ENCODE measurements around the gene ZNF398. TPM values are rescaled to one million over a fixed set of nuclear protein-coding genes. Genes with fewer than 3 reads are reported as not detected.

ZNF398 gene
- total RNA-seq, 1 experiment from 2014 or later = 62.1 TPM

DNA sequence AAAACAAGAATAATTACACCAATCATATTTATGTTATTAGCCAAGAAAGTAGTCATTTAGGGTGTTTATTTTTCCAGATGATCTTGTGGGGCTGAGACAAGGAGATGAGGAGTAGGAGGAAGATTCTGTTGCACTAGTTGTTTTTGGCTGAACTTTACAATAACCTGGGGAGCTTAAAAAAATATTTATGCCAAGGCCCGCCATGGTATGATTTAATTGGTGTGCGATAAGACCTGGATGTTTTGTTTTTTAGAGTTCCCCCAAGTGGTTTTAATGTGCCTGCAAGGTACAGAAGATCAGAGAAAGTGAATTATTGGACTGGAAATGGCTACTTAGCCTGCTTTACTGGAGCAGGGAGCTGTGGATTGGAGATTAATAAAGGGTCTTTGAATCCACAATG, 41.0 kb downstream of the ZNF398 start:
- Histone ChIP-seq H3K79me2 (ENCODE audit: insufficient read depth, low read length) (no peaks in the 10 kb centered on the region), H3K27ac (ENCODE audit: insufficient read length, low read depth, low read length) (no peak overlapping the region), H3T11ph (ENCODE audit: low read length) (no peak overlapping the region), H3K14ac (ENCODE audit: insufficient read depth, low read length) (no peak overlapping the region), H2BK15ac (ENCODE audit: low read depth, low read length) (no peak overlapping the region), H3K4me2 (ENCODE audit: insufficient read depth, insufficient read length, low read length) (no peak overlapping the region), H3K23ac (ENCODE audit: insufficient read length, low read depth, low read length) (no peak overlapping the region), H4K8ac (replicated peaks; ENCODE audit: insufficient read length, low read depth, low read length) (no peak overlapping the region), H2BK20ac (ENCODE audit: low read depth, low read length, poor library complexity, severe bottlenecking) (no peak overlapping the region), H2BK5ac (ENCODE audit: insufficient read length, low read length) (no peak overlapping the region), H2AFZ (ENCODE audit: low read length) (no peak overlapping the region), H3K9ac (ENCODE audit: extremely low read depth, insufficient read length, low read length) (no peak overlapping the region), H2AK5ac (ENCODE audit: insufficient read length, low read length) (no peak overlapping the region), H3K9me3 (ENCODE audit: control insufficient read depth, low read depth, low read length) (no peaks in the 10 kb centered on the region), H3K56ac (ENCODE audit: insufficient read length, low read depth, low read length) (no peak overlapping the region), H3K4ac (ENCODE audit: low read depth, low read length) (no peak overlapping the region), H3K18ac (ENCODE audit: insufficient read length, low read depth, low read length) (no peak overlapping the region), H3K79me1 (ENCODE audit: insufficient read depth, low read depth, low read length, poor library complexity, severe bottlenecking) (no peaks in the 10 kb centered on the region), H3K27me3 (ENCODE audit: insufficient read depth, low read length) (no peaks in the 10 kb centered on the region), H3K23me2 (ENCODE audit: insufficient read length, low read depth, low read length, poor library complexity, severe bottlenecking) (no peaks in the 10 kb centered on the region), H2BK12ac (ENCODE audit: insufficient read length, low read depth, low read length) (no peak overlapping the region), H2BK120ac (ENCODE audit: low read depth, low read length, poor library complexity, severe bottlenecking) (no peak overlapping the region), H4K20me1 (ENCODE audit: control insufficient read depth, insufficient read depth, insufficient read length) (no peaks in the 10 kb centered on the region), H3K4me1 (ENCODE audit: insufficient read depth, low read length) (no peaks in the 10 kb centered on the region), H4K5ac (ENCODE audit: insufficient read length, low read depth, low read length) (no peak overlapping the region), H4K91ac (ENCODE audit: insufficient read length, low read depth, low read length) (no peak overlapping the region)
- no peak overlapping the region for H3K27ac Mint-ChIP-seq
- no peaks in the 10 kb centered on the region for H3K4me1 Mint-ChIP-seq
- no peak overlapping the region for H3K4me3 Mint-ChIP-seq
- TF ChIP-seq, protein P1, sequence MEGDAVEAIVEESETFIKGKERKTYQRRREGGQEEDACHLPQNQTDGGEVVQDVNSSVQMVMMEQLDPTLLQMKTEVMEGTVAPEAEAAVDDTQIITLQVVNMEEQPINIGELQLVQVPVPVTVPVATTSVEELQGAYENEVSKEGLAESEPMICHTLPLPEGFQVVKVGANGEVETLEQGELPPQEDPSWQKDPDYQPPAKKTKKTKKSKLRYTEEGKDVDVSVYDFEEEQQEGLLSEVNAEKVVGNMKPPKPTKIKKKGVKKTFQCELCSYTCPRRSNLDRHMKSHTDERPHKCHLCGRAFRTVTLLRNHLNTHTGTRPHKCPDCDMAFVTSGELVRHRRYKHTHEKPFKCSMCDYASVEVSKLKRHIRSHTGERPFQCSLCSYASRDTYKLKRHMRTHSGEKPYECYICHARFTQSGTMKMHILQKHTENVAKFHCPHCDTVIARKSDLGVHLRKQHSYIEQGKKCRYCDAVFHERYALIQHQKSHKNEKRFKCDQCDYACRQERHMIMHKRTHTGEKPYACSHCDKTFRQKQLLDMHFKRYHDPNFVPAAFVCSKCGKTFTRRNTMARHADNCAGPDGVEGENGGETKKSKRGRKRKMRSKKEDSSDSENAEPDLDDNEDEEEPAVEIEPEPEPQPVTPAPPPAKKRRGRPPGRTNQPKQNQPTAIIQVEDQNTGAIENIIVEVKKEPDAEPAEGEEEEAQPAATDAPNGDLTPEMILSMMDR (conservative IDR thresholded peaks at IDR 0.05) = no peak
- no CpG with 5 or more reads among the region's 2 CpGs for WGBS (ENCODE audit: extremely low coverage, insufficient read length, low lambda C conversion rate)
- DNase-seq = no peak
- peaks cover 0 to 2% (median 0%) of the 10 kb centered on the region in 3 experiments; a peak in 1 of 7 replicates for H3K36me3 Mint-ChIP-seq (ENCODE audit: insufficient read depth in 1 of 3, low read depth in 3 of 3)
- no peaks in the 10 kb centered on the region for H3K27me3 Mint-ChIP-seq (ENCODE audit: low read depth)
- no peaks in the 10 kb centered on the region; a peak in 1 of 5 replicates for H3K9me3 Mint-ChIP-seq

All from H9 (cell line).